ENCODE results near the gene DDAH1. TPM values are rescaled to one million over a fixed set of nuclear protein-coding genes. Genes with fewer than 3 reads are reported as not detected.
A peak's percentile ranks its signal among the peaks of the same experiment; 100 is the strongest.

Gene DDAH1
- total and polyA plus RNA-seq, 2 of the 4 experiments (the other 2 are of a cell fraction): 78.0 to 94.5 TPM

DNA sequence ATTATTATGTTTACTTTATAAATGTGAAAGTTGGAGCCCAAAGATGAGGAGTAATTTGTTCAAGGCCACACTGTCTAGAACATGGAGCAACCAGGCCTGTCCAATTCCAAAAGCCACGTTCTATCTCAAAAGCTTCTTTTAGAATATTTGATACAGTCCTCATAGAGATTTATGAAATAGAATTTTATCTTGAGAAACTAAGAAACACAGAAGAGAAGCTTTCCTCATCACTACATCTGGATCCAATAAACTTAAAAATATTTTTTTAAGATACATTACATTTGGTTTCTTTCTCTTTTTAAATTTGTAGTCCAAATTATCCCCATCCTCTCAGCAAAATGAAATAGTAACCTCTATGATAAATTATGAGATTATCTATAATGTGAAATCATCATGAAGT is 58.9 kb downstream of the DDAH1 start:
- Histone ChIP-seq H2AFZ (replicated peaks; ENCODE audit: low read length, poor library complexity) (no peak overlapping the region), H3K36me3 (ENCODE audit: control insufficient read depth, insufficient read depth, low read length) (no peaks in the 10 kb centered on the region), H3K4me2 (ENCODE audit: low read depth, low read length) (no peak overlapping the region), H3K23ac (ENCODE audit: low read depth, low read length) (no peak overlapping the region), H2BK5ac (ENCODE audit: low read depth, low read length, poor library complexity, severe bottlenecking) (no peak overlapping the region), H3K4me1 (ENCODE audit: control insufficient read depth, insufficient read depth, low read length) (peaks cover 8% of the 10 kb centered on the region), H3K79me1 (ENCODE audit: low read depth in 1 of 2, low read length in 2 of 2) (peaks cover 26 to 67% of the 10 kb centered on the region in 2 experiments), H3K9me3 (ENCODE audit: control insufficient read depth, insufficient read depth, low read length) (no peaks in the 10 kb centered on the region), H3K56ac (ENCODE audit: extremely low read depth, insufficient read depth, low read length) (no peak overlapping the region), H2AK9ac (replicated peaks; ENCODE audit: low read depth, low read length, poor library complexity) (no peak overlapping the region), H4K8ac (ENCODE audit: low read depth in 2 of 2, low read length in 2 of 2) (no peak overlapping the region), H4K91ac (ENCODE audit: insufficient read depth, low read depth, low read length) (no peak overlapping the region), H2BK15ac (ENCODE audit: low read depth, low read length) (0 out of 3 replicates have a peak overlapping the region, but pooled peaks have one; percentile 49), H3K4me3 (ENCODE audit: insufficient read depth, low read depth, low read length) (no peak overlapping the region), H3K27ac (ENCODE audit: insufficient read depth, low read length) (no peak overlapping the region), H3K9me1 (ENCODE audit: insufficient read depth, low read length) (peaks cover 3% of the 10 kb centered on the region; the same call in 1 of the 2 replicates), H3K14ac (replicated peaks; ENCODE audit: low read depth, low read length) (0 out of 2 replicates have a peak overlapping the region, but pooled peaks have one; percentile 39), H3K27me3 (ENCODE audit: control insufficient read depth, insufficient read depth, low read length) (no peaks in the 10 kb centered on the region), H2BK20ac (ENCODE audit: low read depth, low read length) (no peak overlapping the region), H3K18ac (ENCODE audit: low read depth, low read length) (no peak overlapping the region; the same call in 1 of the 2 replicates), H3K4ac (ENCODE audit: low read depth, low read length) (0 out of 2 replicates have a peak overlapping the region, but pooled peaks have one; percentile 16), H4K20me1 (ENCODE audit: insufficient read depth, low read length) (peaks cover 13% of the 10 kb centered on the region; the same call in 1 of the 2 replicates), H2BK120ac (ENCODE audit: low read depth, low read length) (no peak overlapping the region), H3K9ac (ENCODE audit: low read depth, low read length) (no peak overlapping the region), H2AK5ac (ENCODE audit: low read depth, low read length) (no peak overlapping the region), H4K5ac (ENCODE audit: low read depth, low read length) (no peak overlapping the region)
- dilution Hi-C loops (cut with HindIII; ENCODE audit: low sequenced_read_pairs, unreplicated experiment) (no loop called here), in situ Hi-C loops (cut with MboI; ENCODE audit: low sequenced_read_pairs) (no loop called here), intact Hi-C loops (cut with micrococcal nuclease) (loop anchor here (10.0 kb wide), 1 partner anchor 169 kb away; no protein-coding TSS in a partner anchor)
- no peak for ATAC-seq (ENCODE audit: low read depth)
- no TSS peak for BruUV-seq (replicated peaks)
- ChIA-PET POLR2A (ENCODE audit: unreplicated experiment) (no interaction called here), CTCF (no interaction called here)
- no peak for DNase-seq
- no CpG with 5 or more reads among the region's 1 CpG for WGBS, 2 experiments (ENCODE audit: extremely low coverage in 2 of 2, insufficient read length in 1 of 2)
- no peak for TF ChIP-seq BHLHE40 (IDR thresholded peaks at IDR 0.05; ENCODE audit: low read depth, low read length)
- no peak for TF ChIP-seq CHD1 (IDR thresholded peaks at IDR 0.05; ENCODE audit: low read depth, low read length)
- TF ChIP-seq MAFK (IDR thresholded peaks at IDR 0.05; ENCODE audit: low read depth, low read length): no peak
- TF ChIP-seq, protein P1, sequence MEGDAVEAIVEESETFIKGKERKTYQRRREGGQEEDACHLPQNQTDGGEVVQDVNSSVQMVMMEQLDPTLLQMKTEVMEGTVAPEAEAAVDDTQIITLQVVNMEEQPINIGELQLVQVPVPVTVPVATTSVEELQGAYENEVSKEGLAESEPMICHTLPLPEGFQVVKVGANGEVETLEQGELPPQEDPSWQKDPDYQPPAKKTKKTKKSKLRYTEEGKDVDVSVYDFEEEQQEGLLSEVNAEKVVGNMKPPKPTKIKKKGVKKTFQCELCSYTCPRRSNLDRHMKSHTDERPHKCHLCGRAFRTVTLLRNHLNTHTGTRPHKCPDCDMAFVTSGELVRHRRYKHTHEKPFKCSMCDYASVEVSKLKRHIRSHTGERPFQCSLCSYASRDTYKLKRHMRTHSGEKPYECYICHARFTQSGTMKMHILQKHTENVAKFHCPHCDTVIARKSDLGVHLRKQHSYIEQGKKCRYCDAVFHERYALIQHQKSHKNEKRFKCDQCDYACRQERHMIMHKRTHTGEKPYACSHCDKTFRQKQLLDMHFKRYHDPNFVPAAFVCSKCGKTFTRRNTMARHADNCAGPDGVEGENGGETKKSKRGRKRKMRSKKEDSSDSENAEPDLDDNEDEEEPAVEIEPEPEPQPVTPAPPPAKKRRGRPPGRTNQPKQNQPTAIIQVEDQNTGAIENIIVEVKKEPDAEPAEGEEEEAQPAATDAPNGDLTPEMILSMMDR (conservative IDR thresholded peaks at IDR 0.05; ENCODE audit: low read depth, low read length): no peak
- TF ChIP-seq CEBPB (IDR thresholded peaks at IDR 0.05; ENCODE audit: low read depth, low read length): no peak
- TF ChIP-seq NFE2L2 (IDR thresholded peaks at IDR 0.05; ENCODE audit: low read depth, low read length): no peak
- no peak for TF ChIP-seq RAD21 (IDR thresholded peaks at IDR 0.05; ENCODE audit: low read length)
- TF ChIP-seq MXI1 (IDR thresholded peaks at IDR 0.05; ENCODE audit: borderline replicate concordance, low read depth, low read length): no peak
- no peak for TF ChIP-seq MAZ (IDR thresholded peaks at IDR 0.05; ENCODE audit: borderline replicate concordance, low read depth, low read length)
- TF ChIP-seq, protein P2, sequence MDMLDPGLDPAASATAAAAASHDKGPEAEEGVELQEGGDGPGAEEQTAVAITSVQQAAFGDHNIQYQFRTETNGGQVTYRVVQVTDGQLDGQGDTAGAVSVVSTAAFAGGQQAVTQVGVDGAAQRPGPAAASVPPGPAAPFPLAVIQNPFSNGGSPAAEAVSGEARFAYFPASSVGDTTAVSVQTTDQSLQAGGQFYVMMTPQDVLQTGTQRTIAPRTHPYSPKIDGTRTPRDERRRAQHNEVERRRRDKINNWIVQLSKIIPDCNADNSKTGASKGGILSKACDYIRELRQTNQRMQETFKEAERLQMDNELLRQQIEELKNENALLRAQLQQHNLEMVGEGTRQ (IDR thresholded peaks at IDR 0.05; ENCODE audit: low read depth, low read length): no peak
- TF ChIP-seq ELK1 (IDR thresholded peaks at IDR 0.05; ENCODE audit: borderline replicate concordance, low read depth, low read length): no peak
- no peak for TF ChIP-seq RFX5 (IDR thresholded peaks at IDR 0.05; ENCODE audit: low read depth, low read length)
- no peak for TF ChIP-seq POLR2A (IDR thresholded peaks at IDR 0.05; ENCODE audit: low read depth, low read length)
- TF ChIP-seq RCOR1 (IDR thresholded peaks at IDR 0.05; ENCODE audit: insufficient replicate concordance, low read length): no peak
- TF ChIP-seq FOS (IDR thresholded peaks at IDR 0.05; ENCODE audit: low read depth, low read length): no peak
